Ishikawa (cell line): Measurements from ENCODE around the gene TRIM32.

ENCODE experiments used
- CEBPB ChIP-seq: IDR thresholded peaks from 2 replicates; pipeline ENCODE4 v1.6.1; 2012
- CREB1 ChIP-seq: IDR thresholded peaks from 2 replicates; pipeline ENCODE4 v1.6.1; 2012; ENCODE audit warnings: low read depth
- EGR1 ChIP-seq: IDR thresholded peaks from 2 replicates; pipeline ENCODE4 v1.6.1; 2012
- EP300 ChIP-seq: IDR thresholded peaks from 2 replicates; pipeline ENCODE4 v1.6.1; 2012; ENCODE audit warnings: borderline replicate concordance
- FOXM1 ChIP-seq: IDR thresholded peaks from 2 replicates; pipeline ENCODE4 v1.6.1; 2012; ENCODE audit warnings: low read depth, borderline replicate concordance
- MAX ChIP-seq: IDR thresholded peaks from 2 replicates; pipeline ENCODE4 v1.6.1; 2012
- NFIC ChIP-seq: IDR thresholded peaks from 2 replicates; pipeline ENCODE4 v1.6.1; 2012
- RAD21 ChIP-seq: IDR thresholded peaks from 2 replicates; pipeline ENCODE4 v1.6.1; 2012; ENCODE audit warnings: low read depth
- TAF1 ChIP-seq: IDR thresholded peaks from 2 replicates; pipeline ENCODE4 v1.6.1; 2012; ENCODE audit warnings: low read depth, mild to moderate bottlenecking
- TCF12 ChIP-seq: IDR thresholded peaks from 2 replicates; pipeline ENCODE4 v1.6.1; 2012; ENCODE audit warnings: low read depth
- TEAD4 ChIP-seq: IDR thresholded peaks from 2 replicates; pipeline ENCODE4 v1.6.1; 2012
- USF1 ChIP-seq: IDR thresholded peaks from 2 replicates; pipeline ENCODE4 v1.6.1; 2012
- YY1 ChIP-seq: IDR thresholded peaks from 2 replicates; pipeline ENCODE4 v1.6.1; 2012; ENCODE audit warnings: low read depth
- ZBTB7A ChIP-seq: IDR thresholded peaks from 2 replicates; pipeline ENCODE4 v1.6.1; 2012; ENCODE audit warnings: low read depth
- TF ChIP-seq, protein P1 (sequence below): IDR thresholded peaks from 2 replicates; pipeline ENCODE4 v1.6.1; 2012; ENCODE audit warnings: low read depth, mild to moderate bottlenecking

TRIM32 gene

GRCh38 chr9:116695438-116695837 lies 8.3 kb downstream of the TRIM32 start:
- TF ChIP-seq, protein P1, sequence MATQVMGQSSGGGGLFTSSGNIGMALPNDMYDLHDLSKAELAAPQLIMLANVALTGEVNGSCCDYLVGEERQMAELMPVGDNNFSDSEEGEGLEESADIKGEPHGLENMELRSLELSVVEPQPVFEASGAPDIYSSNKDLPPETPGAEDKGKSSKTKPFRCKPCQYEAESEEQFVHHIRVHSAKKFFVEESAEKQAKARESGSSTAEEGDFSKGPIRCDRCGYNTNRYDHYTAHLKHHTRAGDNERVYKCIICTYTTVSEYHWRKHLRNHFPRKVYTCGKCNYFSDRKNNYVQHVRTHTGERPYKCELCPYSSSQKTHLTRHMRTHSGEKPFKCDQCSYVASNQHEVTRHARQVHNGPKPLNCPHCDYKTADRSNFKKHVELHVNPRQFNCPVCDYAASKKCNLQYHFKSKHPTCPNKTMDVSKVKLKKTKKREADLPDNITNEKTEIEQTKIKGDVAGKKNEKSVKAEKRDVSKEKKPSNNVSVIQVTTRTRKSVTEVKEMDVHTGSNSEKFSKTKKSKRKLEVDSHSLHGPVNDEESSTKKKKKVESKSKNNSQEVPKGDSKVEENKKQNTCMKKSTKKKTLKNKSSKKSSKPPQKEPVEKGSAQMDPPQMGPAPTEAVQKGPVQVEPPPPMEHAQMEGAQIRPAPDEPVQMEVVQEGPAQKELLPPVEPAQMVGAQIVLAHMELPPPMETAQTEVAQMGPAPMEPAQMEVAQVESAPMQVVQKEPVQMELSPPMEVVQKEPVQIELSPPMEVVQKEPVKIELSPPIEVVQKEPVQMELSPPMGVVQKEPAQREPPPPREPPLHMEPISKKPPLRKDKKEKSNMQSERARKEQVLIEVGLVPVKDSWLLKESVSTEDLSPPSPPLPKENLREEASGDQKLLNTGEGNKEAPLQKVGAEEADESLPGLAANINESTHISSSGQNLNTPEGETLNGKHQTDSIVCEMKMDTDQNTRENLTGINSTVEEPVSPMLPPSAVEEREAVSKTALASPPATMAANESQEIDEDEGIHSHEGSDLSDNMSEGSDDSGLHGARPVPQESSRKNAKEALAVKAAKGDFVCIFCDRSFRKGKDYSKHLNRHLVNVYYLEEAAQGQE, result no peak
- TF ChIP-seq RAD21 (no peak), YY1 (no peak), FOXM1 (no peak), CEBPB (no peak), USF1 (no peak), ZBTB7A (no peak), EP300 (no peak), CREB1 (no peak), TAF1 (no peak), MAX (no peak), TEAD4 (no peak), EGR1 (no peak), NFIC (no peak)

DNA sequence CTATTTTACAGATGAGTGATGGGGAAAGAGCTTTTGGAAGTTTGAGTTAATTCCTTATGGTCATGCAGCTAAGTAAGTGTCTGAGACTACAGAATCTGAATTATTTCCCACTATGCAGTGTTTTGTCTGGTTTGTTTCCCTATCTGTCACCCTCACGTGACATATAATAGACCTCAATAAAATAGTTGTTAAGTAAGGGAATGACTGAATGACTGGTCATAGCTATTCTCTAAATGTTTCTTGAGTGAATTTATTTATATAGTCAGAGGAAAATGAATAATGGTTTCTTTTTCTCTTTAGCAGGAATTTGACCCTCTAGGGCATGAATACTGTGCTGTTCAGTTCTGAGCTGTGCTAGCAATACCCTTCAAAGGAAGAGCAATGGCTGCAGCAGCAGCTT lies 10.3 kb downstream of the TRIM32 start:
- TF ChIP-seq FOXM1 (no peak), CEBPB (no peak), RAD21 (no peak), CREB1 (no peak), EP300 (no peak), TAF1 (no peak), ZBTB7A (no peak), USF1 (no peak), TEAD4 (no peak), MAX (no peak), EGR1 (no peak), YY1 (no peak), NFIC (no peak), TCF12 (no peak)
- TF ChIP-seq, protein P1, result no peak

DNA sequence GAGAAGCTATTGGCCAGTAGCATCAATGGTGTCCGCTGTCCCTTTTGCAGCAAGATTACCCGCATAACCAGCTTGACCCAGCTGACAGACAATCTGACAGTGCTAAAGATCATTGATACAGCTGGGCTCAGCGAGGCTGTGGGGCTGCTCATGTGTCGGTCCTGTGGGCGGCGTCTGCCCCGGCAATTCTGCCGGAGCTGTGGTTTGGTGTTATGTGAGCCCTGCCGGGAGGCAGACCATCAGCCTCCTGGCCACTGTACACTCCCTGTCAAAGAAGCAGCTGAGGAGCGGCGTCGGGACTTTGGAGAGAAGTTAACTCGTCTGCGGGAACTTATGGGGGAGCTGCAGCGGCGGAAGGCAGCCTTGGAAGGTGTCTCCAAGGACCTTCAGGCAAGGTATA lies 10.8 kb downstream of the TRIM32 start:
- TF ChIP-seq EP300 (no peak), EGR1 (no peak), ZBTB7A (no peak), TAF1 (no peak), CREB1 (no peak), TEAD4 (no peak), NFIC (no peak), RAD21 (no peak), MAX (no peak), FOXM1 (no peak), CEBPB (no peak), YY1 (no peak)
- TF ChIP-seq, protein P1, result no peak

- no peak for TF ChIP-seq ZBTB7A
- no peak for TF ChIP-seq EP300
- no peak for TF ChIP-seq FOXM1
- no peak for TF ChIP-seq CREB1
- TF ChIP-seq, protein P1, result no peak
- no peak for TF ChIP-seq CEBPB
- TF ChIP-seq MAX, result no peak
- TF ChIP-seq YY1, result no peak
- no peak for TF ChIP-seq TAF1
- TF ChIP-seq NFIC, result no peak
- no peak for TF ChIP-seq USF1
- no peak for TF ChIP-seq TCF12
Observed at GRCh38 chr9:116700279-116700678, 13.2 kb downstream of the TRIM32 start.
